ENCODE measurements around the gene KRAS. TPM values are rescaled to one million over a fixed set of nuclear protein-coding genes. Genes with fewer than 3 reads are reported as not detected.

KRAS gene
- total RNA-seq, 1 donor from 2014 or later = 15.5 TPM

- no peak for TF ChIP-seq CTCF (IDR thresholded peaks at IDR 0.05; ENCODE audit: insufficient read depth, low read length, severe bottlenecking)
- no peaks in the 10 kb centered on the region for H3K27me3 ChIP-seq (ENCODE audit: control insufficient read depth, insufficient read depth, low read length)
- H3K36me3 ChIP-seq (ENCODE audit: control insufficient read depth, insufficient read depth, low read length) = no peaks in the 10 kb centered on the region
- FAIRE-seq (no peak), DNase-seq (ENCODE audit: low read depth) (no peak)
- no peak overlapping the region for H3K4me3 ChIP-seq (ENCODE audit: low read depth, low read length)
These were observed 2.8 kb upstream of the KRAS start for GRCh38 chr12:25253371-25254068.

GRCh38 chr12:25252946-25253345, 2.2 kb upstream of the KRAS start:
- Histone ChIP-seq H3K36me3 (ENCODE audit: control insufficient read depth, insufficient read depth, low read length) (no peaks in the 10 kb centered on the region), H3K27me3 (ENCODE audit: control insufficient read depth, insufficient read depth, low read length) (no peaks in the 10 kb centered on the region), H3K4me3 (ENCODE audit: low read depth, low read length) (no peak overlapping the region)
- no peak for TF ChIP-seq CTCF (IDR thresholded peaks at IDR 0.05; ENCODE audit: insufficient read depth, low read length, severe bottlenecking)
- FAIRE-seq (no peak), DNase-seq (ENCODE audit: low read depth) (no peak)

GRCh38 chr12:25251769-25252168, 1.0 kb upstream of the KRAS start:
- TF ChIP-seq CTCF (IDR thresholded peaks at IDR 0.05; ENCODE audit: insufficient read depth, low read length, severe bottlenecking) = no peak
- FAIRE-seq = no peak
- Histone ChIP-seq H3K27me3 (ENCODE audit: control insufficient read depth, insufficient read depth, low read length) (no peaks in the 10 kb centered on the region), H3K4me3 (ENCODE audit: low read depth, low read length) (no peak overlapping the region), H3K36me3 (ENCODE audit: control insufficient read depth, insufficient read depth, low read length) (no peaks in the 10 kb centered on the region)
- no peak for DNase-seq (ENCODE audit: low read depth)

- no peaks in the 10 kb centered on the region for H3K36me3 ChIP-seq (ENCODE audit: control insufficient read depth, insufficient read depth, low read length)
- FAIRE-seq (no peak), DNase-seq (ENCODE audit: low read depth) (no peak)
- TF ChIP-seq CTCF (IDR thresholded peaks at IDR 0.05; ENCODE audit: insufficient read depth, low read length, severe bottlenecking) = no peak
- peak overlapping the region; percentile 67 for H3K4me3 ChIP-seq (ENCODE audit: low read depth, low read length)
- H3K27me3 ChIP-seq (ENCODE audit: control insufficient read depth, insufficient read depth, low read length) = no peaks in the 10 kb centered on the region
These were observed 594 bp downstream of the KRAS start for GRCh38 chr12:25249931-25250738.

GRCh38 chr12:25248732-25249131, 2.0 kb downstream of the KRAS start:
- H3K36me3 ChIP-seq (ENCODE audit: control insufficient read depth, insufficient read depth, low read length) = no peaks in the 10 kb centered on the region
- FAIRE-seq (no peak), DNase-seq (ENCODE audit: low read depth) (no peak)
- TF ChIP-seq CTCF (IDR thresholded peaks at IDR 0.05; ENCODE audit: insufficient read depth, low read length, severe bottlenecking) = no peak
- H3K27me3 ChIP-seq (ENCODE audit: control insufficient read depth, insufficient read depth, low read length) = no peaks in the 10 kb centered on the region
- H3K4me3 ChIP-seq (ENCODE audit: low read depth, low read length) = no peak overlapping the region

Data from bronchial epithelial cell (primary cell).